Measurements from ENCODE around the gene LMNTD2.

The LMNTD2 gene

GRCh38 chr11:595400-595799, 34.9 kb upstream of the LMNTD2 start:
- DNase-seq (ENCODE audit: extremely low read depth, low read depth): no peak
- TF ChIP-seq CTCF (IDR thresholded peaks at IDR 0.05; ENCODE audit: low read depth, low read length): no peak

DNA sequence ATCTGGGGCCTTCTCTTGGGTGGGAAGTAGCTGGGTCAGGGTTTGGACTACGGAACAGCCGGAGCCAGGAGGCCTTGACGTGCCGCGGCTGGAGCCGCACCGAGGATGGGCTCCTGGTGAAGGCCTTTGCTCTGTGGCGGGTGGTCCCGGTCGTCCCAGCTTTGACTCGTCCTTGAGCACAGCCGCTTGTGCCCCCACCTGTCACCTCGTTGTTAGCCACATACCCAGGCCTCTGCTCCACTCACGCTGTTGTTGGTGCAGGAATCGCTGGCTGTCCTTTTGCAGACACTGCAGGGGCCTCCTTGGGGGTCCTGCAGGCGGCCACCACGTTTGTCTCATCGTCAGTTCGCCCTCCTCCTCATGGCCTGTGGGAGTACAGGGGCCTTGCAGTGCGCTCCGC, 32.8 kb upstream of the LMNTD2 start:
- no peak for TF ChIP-seq CTCF (IDR thresholded peaks at IDR 0.05; ENCODE audit: low read depth, low read length)
- no peak for DNase-seq (ENCODE audit: extremely low read depth, low read depth)

GRCh38 chr11:592918-593317, 32.4 kb upstream of the LMNTD2 start:
- no peak for DNase-seq (ENCODE audit: extremely low read depth, low read depth)
- no peak for TF ChIP-seq CTCF (IDR thresholded peaks at IDR 0.05; ENCODE audit: low read depth, low read length)

- TF ChIP-seq CTCF (IDR thresholded peaks at IDR 0.05; ENCODE audit: low read depth, low read length): no peak
- DNase-seq (ENCODE audit: extremely low read depth, low read depth): no peak
Measured at GRCh38 chr11:592501-592900, 32.0 kb upstream of the LMNTD2 start.

- no peak for DNase-seq (ENCODE audit: extremely low read depth, low read depth)
- no peak for TF ChIP-seq CTCF (IDR thresholded peaks at IDR 0.05; ENCODE audit: low read depth, low read length)
Measured at GRCh38 chr11:590997-591396, 30.5 kb upstream of the LMNTD2 start.

GRCh38 chr11:589798-590197, 29.3 kb upstream of the LMNTD2 start:
- TF ChIP-seq CTCF (IDR thresholded peaks at IDR 0.05; ENCODE audit: low read depth, low read length): no peak

DNA sequence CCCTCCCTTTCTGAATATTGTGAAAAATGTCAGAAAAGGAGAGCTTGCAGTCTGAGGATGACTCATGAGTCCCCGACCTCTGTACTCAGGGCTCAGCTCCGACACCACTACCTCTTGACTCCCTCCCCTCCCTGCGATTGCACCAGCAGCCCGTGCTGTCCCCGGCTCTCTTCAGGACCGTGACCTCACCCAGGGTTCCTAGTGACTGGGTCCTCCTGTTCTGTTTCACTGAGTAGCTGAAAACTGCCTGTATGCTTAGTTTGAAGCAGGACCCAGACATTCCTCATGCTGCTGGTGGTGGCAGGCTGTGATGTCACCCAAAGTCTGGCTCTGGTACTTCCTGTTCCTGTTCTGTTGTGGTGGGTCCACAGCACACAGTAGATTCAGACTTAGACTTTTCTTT, 27.4 kb upstream of the LMNTD2 start:
- DNase-seq (ENCODE audit: extremely low read depth, low read depth): no peak
- TF ChIP-seq CTCF (IDR thresholded peaks at IDR 0.05; ENCODE audit: low read depth, low read length): no peak

More at GRCh38 chr11:589798-590197, 29.3 kb upstream of the LMNTD2 start:
- no peak for DNase-seq (ENCODE audit: extremely low read depth, low read depth)

Measured in AG09319 (cell line).